Uterus (tissue), 4 donors: ENCODE data around the gene LRP4. TPM values are rescaled to one million over a fixed set of nuclear protein-coding genes. Genes with fewer than 3 reads are reported as not detected.
"Not testable (repeated sequence)": the region's sequence is repeated elsewhere in the genome, so short reads cannot be mapped to it uniquely, and the experiment has no call there.

Experiments
- DNase-seq, 2 donors: peaks; one replicate each; pipeline ENCODE4 v3.0.0-alpha.2; 2019 to 2020
- H3K27ac ChIP-seq, 2 donors: fragments of 200-600 bp; sonication (generic); 1 replicate in 1 of 2; 2 replicates in 1 of 2; pipeline ENCODE4 v1.5.1; 2016 to 2018
- H3K27me3 ChIP-seq, 2 donors: fragments of 200-600 bp; sonication (generic); one replicate each; pipeline ENCODE4 v1.5.1; 2018 to 2019; ENCODE audit warnings: control low read depth in 1 of 2
- H3K36me3 ChIP-seq, 2 donors: fragments of 200-600 bp; sonication (generic); one replicate each; pipeline ENCODE4 v1.5.1; 2019; ENCODE audit warnings: control low read depth in 1 of 2
- H3K4me1 ChIP-seq, 2 donors: fragments of 200-600 bp; sonication (generic); one replicate each; pipeline ENCODE4 v1.5.1; 2018 to 2019; ENCODE audit warnings: control low read depth in 1 of 2
- H3K4me3 ChIP-seq, 2 donors: fragments of 200-600 bp; sonication (generic); 1 replicate in 1 of 2; 2 replicates in 1 of 2; pipeline ENCODE4 v1.5.1; 2018 to 2019; ENCODE audit warnings: mild to moderate bottlenecking in 1 of 2
- H3K9me3 ChIP-seq, 2 donors: fragments of 200-600 bp; sonication (generic); one replicate each; pipeline ENCODE4 v1.5.1; 2019; ENCODE audit warnings: control low read depth in 1 of 2
- CTCF ChIP-seq, 4 experiments: fragments of 200-600 bp in 2 of 4; fragments of 450-650 bp in 2 of 4; sonication (generic) in 2 of 4; IDR thresholded peaks; one replicate each; pipeline ENCODE4 v1.5.1; 2016 to 2019; ENCODE audit warnings: antibody characterized with exemption in 4 of 4, mild to moderate bottlenecking in 2 of 4, moderate library complexity in 1 of 4
- POLR2A ChIP-seq, 2 donors: fragments of 450-650 bp; IDR thresholded peaks; one replicate each; pipeline ENCODE4 v1.6.1; 2016; ENCODE audit warnings: antibody characterized with exemption in 2 of 2, mild to moderate bottlenecking in 1 of 2, moderate library complexity in 1 of 2
- intact Hi-C: fragments of 100-400 bp; cut with DNase I; formaldehyde crosslinking; loops from one replicate; pipeline ENCODE4 v1.15.1; 2023; ENCODE audit warnings: low total_unique reads
- total RNA-seq, 4 donors: library from RNA; depleted of rRNA in 3 of 4; stranded (reverse); fragments of >200 nt in 3 of 4; gene quantifications; one replicate each; pipeline versions ENCODE4 v1.1.0 to v1.2.4, GENCODE V29; 2014 to 2023
- donor health status: DM: yes; HTN: yes; CAD: no.

LRP4 gene
- total RNA-seq, 4 donors from 2014 or later = 0.77 to 21.2 (median 9.3) TPM

- intact Hi-C loops = no loop called here
Measured at GRCh38 chr11:46936138-46937110, 18.1 kb upstream of the LRP4 start, which contains the start of gene CSTPP1. Gene CSTPP1, plus strand, starts transcription at chr11:46936761. Its CDS starts 45 bp downstream, at chr11:46936806.

GRCh38 chr11:46930089-46930488 lies 11.7 kb upstream of the LRP4 start:
- Histone ChIP-seq H3K27me3 (no peaks in the 10 kb centered on the region), H3K4me1 (no peaks in the 10 kb centered on the region), H3K27ac (no peak overlapping the region), H3K36me3 (no peaks in the 10 kb centered on the region), H3K4me3 (no peak overlapping the region), H3K9me3 (no peaks in the 10 kb centered on the region)
- no peak for TF ChIP-seq CTCF (IDR thresholded peaks at IDR 0.05)
- TF ChIP-seq POLR2A (IDR thresholded peaks at IDR 0.05) = no peak
- intact Hi-C loops = no loop called here
- no peak for DNase-seq

More at GRCh38 chr11:46936138-46937110, 18.1 kb upstream of the LRP4 start, which contains the start of gene CSTPP1:
- Histone ChIP-seq H3K9me3 (no peaks in the 10 kb centered on the region), H3K27me3 (no peaks in the 10 kb centered on the region), H3K4me1 (no peaks in the 10 kb centered on the region), H3K27ac (peak within 1 kb of the TSS; percentile 69 to 72), H3K36me3 (no peaks in the 10 kb centered on the region), H3K4me3 (peak within 1 kb of the TSS; percentile 58 to 78)
- peak; percentile 91 to 92 for DNase-seq
- TF ChIP-seq POLR2A (IDR thresholded peaks at IDR 0.05) (peak in 1 of 2 donors; percentile 18), CTCF (IDR thresholded peaks at IDR 0.05) (peak in 2 of 4 experiments; percentile 10 to 33)

GRCh38 chr11:46928701-46929100 lies 10.4 kb upstream of the LRP4 start:
- H3K4me3 ChIP-seq, H3K27me3 ChIP-seq, H3K4me1 ChIP-seq, DNase-seq, H3K27ac ChIP-seq, intact Hi-C loops, H3K36me3 ChIP-seq, H3K9me3 ChIP-seq: not testable (repeated sequence)

GRCh38 chr11:46927928-46928327 lies 9.6 kb upstream of the LRP4 start:
- H3K4me1 ChIP-seq, H3K27ac ChIP-seq, DNase-seq, H3K4me3 ChIP-seq, H3K36me3 ChIP-seq, H3K27me3 ChIP-seq, intact Hi-C loops, H3K9me3 ChIP-seq: not testable (repeated sequence)

- TF ChIP-seq POLR2A (IDR thresholded peaks at IDR 0.05) (no peak), CTCF (IDR thresholded peaks at IDR 0.05) (no peak)
- intact Hi-C loops = no loop called here
- no peaks in the 10 kb centered on the region for H3K27me3 ChIP-seq
- no peak overlapping the region for H3K4me3 ChIP-seq
- peak overlapping the region; percentile 35 to 70 for H3K27ac ChIP-seq
- no peaks in the 10 kb centered on the region for H3K36me3 ChIP-seq
- H3K4me1 ChIP-seq = no peaks in the 10 kb centered on the region
- peak; percentile 59 to 66 for DNase-seq
- H3K9me3 ChIP-seq = no peaks in the 10 kb centered on the region
Measured at GRCh38 chr11:46920755-46921154, 2.4 kb upstream of the LRP4 start.

GRCh38 chr11:46918788-46919513 lies 601 bp upstream of the LRP4 start:
- intact Hi-C loops = no loop called here
- no peak for TF ChIP-seq CTCF (IDR thresholded peaks at IDR 0.05)
- TF ChIP-seq POLR2A (IDR thresholded peaks at IDR 0.05) = no peak
- Histone ChIP-seq H3K27me3 (no peaks in the 10 kb centered on the region), H3K27ac (peak overlapping the region; percentile 70 to 78), H3K4me3 (peak overlapping the region; percentile 42 to 92), H3K36me3 (no peaks in the 10 kb centered on the region), H3K9me3 (no peaks in the 10 kb centered on the region), H3K4me1 (no peaks in the 10 kb centered on the region)
- no peak for DNase-seq
